GM12865 (cell line): ENCODE results near the gene MEGF10.
"Not testable (repeated sequence)": the region's sequence is repeated elsewhere in the genome, so short reads cannot be mapped to it uniquely, and the experiment has no call there.

Source experiments
- DNase-seq: peaks from one replicate; pipeline ENCODE4 v3.0.0; 2010; ENCODE audit warnings: low read depth
- H3K4me3 ChIP-seq: 2 replicates; pipeline ENCODE4 v1.5.1; 2011; ENCODE audit warnings: mild to moderate bottlenecking, low read depth, low read length, control low read depth
- TF ChIP-seq, protein P1 (sequence below): IDR thresholded peaks from 2 replicates; pipeline ENCODE4 v1.5.1; 2011; ENCODE audit warnings: low read length, control low read depth, low read depth, inconsistent platforms; ENCODE audit not compliant: insufficient read depth; ENCODE audit errors: missing control alignments

MEGF10 gene

GRCh38 chr5:127293373-127293772 is 2.8 kb downstream of the MEGF10 start:
- TF ChIP-seq, protein P1, sequence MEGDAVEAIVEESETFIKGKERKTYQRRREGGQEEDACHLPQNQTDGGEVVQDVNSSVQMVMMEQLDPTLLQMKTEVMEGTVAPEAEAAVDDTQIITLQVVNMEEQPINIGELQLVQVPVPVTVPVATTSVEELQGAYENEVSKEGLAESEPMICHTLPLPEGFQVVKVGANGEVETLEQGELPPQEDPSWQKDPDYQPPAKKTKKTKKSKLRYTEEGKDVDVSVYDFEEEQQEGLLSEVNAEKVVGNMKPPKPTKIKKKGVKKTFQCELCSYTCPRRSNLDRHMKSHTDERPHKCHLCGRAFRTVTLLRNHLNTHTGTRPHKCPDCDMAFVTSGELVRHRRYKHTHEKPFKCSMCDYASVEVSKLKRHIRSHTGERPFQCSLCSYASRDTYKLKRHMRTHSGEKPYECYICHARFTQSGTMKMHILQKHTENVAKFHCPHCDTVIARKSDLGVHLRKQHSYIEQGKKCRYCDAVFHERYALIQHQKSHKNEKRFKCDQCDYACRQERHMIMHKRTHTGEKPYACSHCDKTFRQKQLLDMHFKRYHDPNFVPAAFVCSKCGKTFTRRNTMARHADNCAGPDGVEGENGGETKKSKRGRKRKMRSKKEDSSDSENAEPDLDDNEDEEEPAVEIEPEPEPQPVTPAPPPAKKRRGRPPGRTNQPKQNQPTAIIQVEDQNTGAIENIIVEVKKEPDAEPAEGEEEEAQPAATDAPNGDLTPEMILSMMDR, result no peak
- H3K4me3 ChIP-seq, result no peak overlapping the region

GRCh38 chr5:127294829-127295228 is 4.2 kb downstream of the MEGF10 start:
- TF ChIP-seq, protein P1, result no peak
- H3K4me3 ChIP-seq, result no peak overlapping the region
- DNase-seq, result no peak

More at GRCh38 chr5:127293373-127293772, 2.8 kb downstream of the MEGF10 start:
- DNase-seq, result no peak

DNA sequence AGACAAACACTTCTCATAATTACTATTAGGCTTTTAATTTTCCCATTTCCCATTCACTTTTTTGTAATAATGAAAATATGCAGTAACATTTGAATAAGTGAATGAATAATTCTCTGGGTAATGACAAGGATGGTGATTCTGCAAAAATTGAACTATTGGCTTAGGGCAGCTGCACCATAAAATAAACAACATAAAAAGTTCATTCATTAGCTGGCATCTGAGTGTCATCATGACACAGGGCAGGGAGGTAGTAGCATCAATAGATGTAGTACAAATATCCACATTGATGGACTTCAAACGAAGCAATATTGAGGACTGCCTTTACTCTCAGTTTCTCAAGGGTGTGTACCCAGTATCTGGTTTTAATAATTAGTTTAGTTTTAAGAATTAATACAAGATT is 4.9 kb downstream of the MEGF10 start:
- TF ChIP-seq, protein P1, result no peak
- DNase-seq, result no peak
- no peak overlapping the region for H3K4me3 ChIP-seq

DNA sequence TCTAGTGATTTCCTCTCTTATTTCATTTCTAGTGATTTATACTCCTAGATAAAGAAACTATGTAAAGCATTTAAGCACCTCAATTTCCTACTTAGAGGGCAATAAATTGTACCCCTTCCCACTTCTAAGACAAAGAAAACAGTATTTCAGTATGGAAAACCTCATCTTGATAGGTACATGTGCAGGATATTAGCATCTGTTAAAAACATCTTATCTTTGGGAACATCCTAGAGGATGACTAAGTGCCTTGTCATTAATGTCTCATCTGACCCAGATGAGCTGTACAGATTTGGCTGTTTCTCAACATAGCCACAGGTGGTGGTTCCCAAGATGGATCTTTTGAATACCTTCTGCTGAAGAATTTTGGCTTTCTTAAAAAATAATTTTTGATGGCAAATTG is 5.7 kb downstream of the MEGF10 start:
- TF ChIP-seq, protein P1, result no peak

GRCh38 chr5:127296894-127297293 is 6.3 kb downstream of the MEGF10 start:
- H3K4me3 ChIP-seq, DNase-seq: not testable (repeated sequence)

More for the DNA sequence above, 5.7 kb downstream of the MEGF10 start:
- DNase-seq, result no peak
- no peak overlapping the region for H3K4me3 ChIP-seq

- no peak for DNase-seq
- TF ChIP-seq, protein P1, result no peak
- H3K4me3 ChIP-seq, result no peak overlapping the region
Measured at GRCh38 chr5:127297348-127298035, 6.9 kb downstream of the MEGF10 start.

DNA sequence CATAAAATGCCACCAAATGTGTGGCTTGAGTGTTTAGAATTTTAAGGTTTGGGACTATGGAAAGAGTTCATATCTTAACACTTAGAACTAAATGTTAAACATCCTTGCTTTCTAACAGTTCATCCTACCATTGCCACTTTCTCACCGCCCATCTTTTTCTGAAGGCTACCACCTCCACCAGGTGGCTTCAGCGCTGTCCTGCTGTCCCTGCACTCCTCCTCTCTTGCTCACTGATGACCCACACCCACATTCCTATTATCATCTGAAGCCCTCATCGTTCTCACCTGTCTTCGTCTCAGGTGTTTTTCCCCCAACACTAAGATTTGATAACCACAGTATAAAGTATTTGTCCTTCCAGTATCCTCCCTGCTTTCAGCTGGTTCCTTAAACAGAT is 7.4 kb downstream of the MEGF10 start:
- H3K4me3 ChIP-seq, result no peak overlapping the region
- no peak for DNase-seq
- TF ChIP-seq, protein P1, result no peak
